MCF 10A (cell line): ENCODE data around the gene OR9G1. TPM values are rescaled to one million over a fixed set of nuclear protein-coding genes. Genes with fewer than 3 reads are reported as not detected.

Source experiments
- BruUV-seq: library from RNA; stranded (reverse); fragments of 400-500 nt; replicated peaks from 2 replicates; lab custom pipeline; 2021; lab: Mats Ljungman, UMichigan
- CTCF ChIA-PET: fragments of 300-600 bp; sonication (Branson Sonifier 250); formaldehyde crosslinking; extraction: SDS; loops from one replicate; lab custom pipeline; 2021; ENCODE audit warnings: antibody characterized with exemption, inconsistent platforms; lab: Yijun Ruan, JAX
- POLR2A ChIA-PET: fragments of 300-600, 350-650 bp; sonication (Branson Sonifier 250); formaldehyde crosslinking; extraction: SDS; loops from one replicate; lab custom pipeline; 2020; ENCODE audit warnings: antibody characterized with exemption, inconsistent platforms; lab: Yijun Ruan, JAX
- DNase-seq: peaks from one replicate; pipeline ENCODE4 v3.0.0-alpha.2; 2018; ENCODE audit not compliant: unreplicated experiment
- H3K27ac Mint-ChIP-seq: one replicate; pipeline ENCODE4 v1.8.0; 2022; ENCODE audit warnings: mild to moderate bottlenecking, low read depth, mixed read lengths; ENCODE audit not compliant: unreplicated experiment
- H3K27me3 Mint-ChIP-seq: one replicate; pipeline ENCODE4 v1.8.0; 2022; ENCODE audit warnings: mixed read lengths; ENCODE audit not compliant: insufficient read depth, unreplicated experiment
- H3K36me3 Mint-ChIP-seq: one replicate; pipeline ENCODE4 v1.8.0; 2022; ENCODE audit warnings: mild to moderate bottlenecking, moderate library complexity, mixed read lengths; ENCODE audit not compliant: insufficient read depth, unreplicated experiment
- H3K4me1 Mint-ChIP-seq: one replicate; pipeline ENCODE4 v1.8.0; 2022; ENCODE audit warnings: mixed read lengths; ENCODE audit not compliant: insufficient read depth, unreplicated experiment
- H3K4me3 Mint-ChIP-seq: one replicate; pipeline ENCODE4 v1.8.0; 2022; ENCODE audit warnings: mild to moderate bottlenecking, moderate library complexity, mixed read lengths; ENCODE audit not compliant: unreplicated experiment
- H3K9me3 Mint-ChIP-seq: one replicate; pipeline ENCODE4 v1.8.0; 2022; ENCODE audit warnings: mixed read lengths; ENCODE audit not compliant: unreplicated experiment
- CTCF ChIP-seq: fragments of 200-600 bp; IDR thresholded peaks from one replicate; pipeline ENCODE4 v1.8.0; 2022; ENCODE audit warnings: antibody characterized with exemption, mild to moderate bottlenecking; ENCODE audit not compliant: unreplicated experiment
- intact Hi-C: fragments of 100-400 bp; cut with micrococcal nuclease; formaldehyde crosslinking; loops from 2 replicates; pipeline ENCODE4 v1.14.1; 2022
- microRNA-seq: library from miRNA; unstranded; fragments of <30 nt; microRNA quantifications from one replicate; pipeline ENCODE4 v1.2.0, GENCODE V29; 2022
- total RNA-seq: library from RNA; stranded (reverse); gene quantifications from 2 replicates; pipeline ENCODE4 v1.2.3, GENCODE V29; 2022

Gene OR9G1
- total RNA-seq, 1 experiment from 2014 or later, result not detected

GRCh38 chr11:56748597-56748996, 49.7 kb downstream of the OR9G1 start, which contains the start of gene OR9G4:
Gene OR9G4, minus strand, starts transcription at chr11:56748697. Its CDS starts 4,931 bp downstream, at chr11:56743766.
- H3K9me3 Mint-ChIP-seq, result peaks cover 7% of the 10 kb centered on the region
- ChIA-PET CTCF (no interaction called here), POLR2A (no interaction called here)
- H3K27ac Mint-ChIP-seq, result no peak within 1 kb of the TSS
- H3K27me3 Mint-ChIP-seq, result peaks cover 12% of the 10 kb centered on the region
- no peak for TF ChIP-seq CTCF
- BruUV-seq, result no TSS peak
- peaks cover 4% of the 10 kb centered on the region for H3K36me3 Mint-ChIP-seq
- no peak for DNase-seq
- H3K4me1 Mint-ChIP-seq, result no peaks in the 10 kb centered on the region
- no peak within 1 kb of the TSS for H3K4me3 Mint-ChIP-seq
- intact Hi-C loops, result no loop called here

GRCh38 chr11:56750190-56750589, 51.3 kb downstream of the OR9G1 start:
- peak; percentile 1 for DNase-seq
- H3K36me3 Mint-ChIP-seq, result peaks cover 4% of the 10 kb centered on the region
- intact Hi-C loops, result no loop called here
- H3K27me3 Mint-ChIP-seq, result peaks cover 12% of the 10 kb centered on the region
- peaks cover 7% of the 10 kb centered on the region for H3K9me3 Mint-ChIP-seq
- BruUV-seq, result no TSS peak
- POLR2A ChIA-PET, result interaction anchor here (0.7 to 1.3 kb wide), 2 partner anchors 13 to 118 kb away, joined by 3 to 6 read pairs; no protein-coding TSS in a partner anchor
- CTCF ChIA-PET, result interaction anchor here (0.8 to 1.1 kb wide), 2 partner anchors 8 to 13 kb away, joined by 3 to 4 read pairs; no protein-coding TSS in a partner anchor
- no peak for TF ChIP-seq CTCF
- no peak overlapping the region for H3K27ac Mint-ChIP-seq
- H3K4me1 Mint-ChIP-seq, result no peaks in the 10 kb centered on the region
- H3K4me3 Mint-ChIP-seq, result no peak overlapping the region

GRCh38 chr11:56751480-56751879, 52.6 kb downstream of the OR9G1 start:
- peak; percentile 2 for DNase-seq
- ChIA-PET POLR2A (interaction anchor here (1.3 kb wide), 1 partner anchor 12 kb away, joined by 6 read pairs; no protein-coding TSS in a partner anchor), CTCF (no interaction called here)
- peaks cover 4% of the 10 kb centered on the region for H3K36me3 Mint-ChIP-seq
- H3K9me3 Mint-ChIP-seq, result peaks cover 7% of the 10 kb centered on the region
- BruUV-seq, result no TSS peak
- H3K4me3 Mint-ChIP-seq, result no peak overlapping the region
- no peak for TF ChIP-seq CTCF
- no peaks in the 10 kb centered on the region for H3K4me1 Mint-ChIP-seq
- peaks cover 12% of the 10 kb centered on the region for H3K27me3 Mint-ChIP-seq
- intact Hi-C loops, result no loop called here
- no peak overlapping the region for H3K27ac Mint-ChIP-seq

Small RNA genes lying within 50 kb of the gene (microRNA-seq; reads per million reads assigned to microRNA genes)
- gene MIR6128, result not detected

Other genes starting within 250 kb of the OR9G1 start
- not detected in 2 replicates for gene OR5M3, start 225.7 kb upstream of the OR9G1 start, total RNA-seq
- gene OR5M8, start 207.7 kb upstream of the OR9G1 start, total RNA-seq, result not detected in 2 replicates
- not detected in 2 replicates for gene OR5M11, start 155.8 kb upstream of the OR9G1 start, total RNA-seq
- not detected in 2 replicates for gene OR5M10, start 121.4 kb upstream of the OR9G1 start, total RNA-seq
- not detected in 2 replicates for gene OR5M1, start 84.2 kb upstream of the OR9G1 start, total RNA-seq
- not detected in 2 replicates for gene OR5AP2, start 56.7 kb upstream of the OR9G1 start, total RNA-seq
- gene OR5AR1, start 35.4 kb upstream of the OR9G1 start, total RNA-seq, result not detected in 2 replicates
- gene OR9G4, start 49.6 kb downstream of the OR9G1 start, total RNA-seq, result not detected in 2 replicates